ENCODE data around the gene PYROXD2. TPM values are rescaled to one million over a fixed set of nuclear protein-coding genes. Genes with fewer than 3 reads are reported as not detected.
A peak's percentile ranks its signal among the peaks of the same experiment; 100 is the strongest.

Gene PYROXD2
- total RNA-seq, 1 experiment from 2014 or later = 8.1 TPM

DNA sequence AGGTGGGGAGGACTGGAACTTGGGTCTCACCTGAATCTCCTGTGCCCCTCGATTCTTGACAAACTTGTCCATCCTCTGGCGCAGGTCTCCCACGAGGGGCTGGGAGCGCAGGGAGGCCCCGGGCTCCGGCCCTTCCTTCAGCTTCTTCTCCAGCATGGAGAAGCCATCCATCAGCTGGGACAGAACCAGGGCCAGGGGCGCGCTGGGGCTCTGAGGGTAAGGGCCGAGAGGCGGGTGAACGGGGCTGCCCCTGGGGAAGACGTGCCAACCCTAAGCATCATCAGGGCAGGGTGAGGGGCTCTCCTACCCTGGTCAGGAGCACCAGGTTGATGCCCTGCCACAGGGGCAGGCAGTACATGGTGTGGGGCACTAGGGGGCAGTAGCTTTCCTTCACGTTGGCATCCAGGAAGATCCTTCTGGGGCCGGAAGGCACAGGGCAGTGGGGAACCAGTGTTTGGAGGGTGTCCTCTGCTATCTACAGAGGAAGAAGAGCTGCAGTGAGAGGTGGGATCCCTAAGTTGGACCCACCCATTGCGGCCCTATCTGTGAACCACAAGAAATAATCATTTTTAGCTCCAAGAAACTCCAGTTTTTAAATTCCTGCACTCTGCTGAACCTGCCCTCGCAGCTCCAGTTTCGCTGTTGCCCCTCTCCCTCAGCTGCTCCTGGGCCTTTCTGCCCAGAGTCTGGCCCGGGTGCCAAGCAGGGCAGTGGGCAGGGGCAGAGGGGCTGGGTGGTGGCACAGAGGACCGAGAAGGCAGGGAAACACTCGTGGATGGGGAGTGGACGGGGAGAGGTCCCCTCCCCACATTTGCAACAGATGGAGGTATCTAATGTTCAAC lies 10.8 kb upstream of the PYROXD2 start:
- H3K27me3 Mint-ChIP-seq (ENCODE audit: low read depth) = no peaks in the 10 kb centered on the region
- DNase-seq (ENCODE audit: low spot score) (peak; percentile 83), ATAC-seq (peak; percentile 88)
- no peak overlapping the region for H3K27ac Mint-ChIP-seq
- TF ChIP-seq, protein P1, sequence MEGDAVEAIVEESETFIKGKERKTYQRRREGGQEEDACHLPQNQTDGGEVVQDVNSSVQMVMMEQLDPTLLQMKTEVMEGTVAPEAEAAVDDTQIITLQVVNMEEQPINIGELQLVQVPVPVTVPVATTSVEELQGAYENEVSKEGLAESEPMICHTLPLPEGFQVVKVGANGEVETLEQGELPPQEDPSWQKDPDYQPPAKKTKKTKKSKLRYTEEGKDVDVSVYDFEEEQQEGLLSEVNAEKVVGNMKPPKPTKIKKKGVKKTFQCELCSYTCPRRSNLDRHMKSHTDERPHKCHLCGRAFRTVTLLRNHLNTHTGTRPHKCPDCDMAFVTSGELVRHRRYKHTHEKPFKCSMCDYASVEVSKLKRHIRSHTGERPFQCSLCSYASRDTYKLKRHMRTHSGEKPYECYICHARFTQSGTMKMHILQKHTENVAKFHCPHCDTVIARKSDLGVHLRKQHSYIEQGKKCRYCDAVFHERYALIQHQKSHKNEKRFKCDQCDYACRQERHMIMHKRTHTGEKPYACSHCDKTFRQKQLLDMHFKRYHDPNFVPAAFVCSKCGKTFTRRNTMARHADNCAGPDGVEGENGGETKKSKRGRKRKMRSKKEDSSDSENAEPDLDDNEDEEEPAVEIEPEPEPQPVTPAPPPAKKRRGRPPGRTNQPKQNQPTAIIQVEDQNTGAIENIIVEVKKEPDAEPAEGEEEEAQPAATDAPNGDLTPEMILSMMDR (IDR thresholded peaks at IDR 0.05) = peak; percentile 82
- peak; percentile 62; the same call in 1 of the 2 replicates for TF ChIP-seq ETV6 (CRISPR knock-in tag; IDR thresholded peaks at IDR 0.05)
- TF ChIP-seq, protein P2, sequence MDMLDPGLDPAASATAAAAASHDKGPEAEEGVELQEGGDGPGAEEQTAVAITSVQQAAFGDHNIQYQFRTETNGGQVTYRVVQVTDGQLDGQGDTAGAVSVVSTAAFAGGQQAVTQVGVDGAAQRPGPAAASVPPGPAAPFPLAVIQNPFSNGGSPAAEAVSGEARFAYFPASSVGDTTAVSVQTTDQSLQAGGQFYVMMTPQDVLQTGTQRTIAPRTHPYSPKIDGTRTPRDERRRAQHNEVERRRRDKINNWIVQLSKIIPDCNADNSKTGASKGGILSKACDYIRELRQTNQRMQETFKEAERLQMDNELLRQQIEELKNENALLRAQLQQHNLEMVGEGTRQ (CRISPR knock-in tag; IDR thresholded peaks at IDR 0.05) = no peak
- no peak for TF ChIP-seq MXD4 (CRISPR knock-in tag; IDR thresholded peaks at IDR 0.05; ENCODE audit: borderline replicate concordance)
- ChIA-PET POLR2A (no interaction called here), CTCF (interaction anchor here (0.5 to 3.5 kb wide), 44 partner anchors 8 to 1870 kb away, joined by 3 to 37 read pairs (median 4); partner anchors contain the start of gene PYROXD2)
- H3K4me3 Mint-ChIP-seq = no peak overlapping the region
- H3K4me1 Mint-ChIP-seq = no peaks in the 10 kb centered on the region
- no peaks in the 10 kb centered on the region for H3K9me3 Mint-ChIP-seq
- peaks cover 7% of the 10 kb centered on the region for H3K36me3 Mint-ChIP-seq

DNA sequence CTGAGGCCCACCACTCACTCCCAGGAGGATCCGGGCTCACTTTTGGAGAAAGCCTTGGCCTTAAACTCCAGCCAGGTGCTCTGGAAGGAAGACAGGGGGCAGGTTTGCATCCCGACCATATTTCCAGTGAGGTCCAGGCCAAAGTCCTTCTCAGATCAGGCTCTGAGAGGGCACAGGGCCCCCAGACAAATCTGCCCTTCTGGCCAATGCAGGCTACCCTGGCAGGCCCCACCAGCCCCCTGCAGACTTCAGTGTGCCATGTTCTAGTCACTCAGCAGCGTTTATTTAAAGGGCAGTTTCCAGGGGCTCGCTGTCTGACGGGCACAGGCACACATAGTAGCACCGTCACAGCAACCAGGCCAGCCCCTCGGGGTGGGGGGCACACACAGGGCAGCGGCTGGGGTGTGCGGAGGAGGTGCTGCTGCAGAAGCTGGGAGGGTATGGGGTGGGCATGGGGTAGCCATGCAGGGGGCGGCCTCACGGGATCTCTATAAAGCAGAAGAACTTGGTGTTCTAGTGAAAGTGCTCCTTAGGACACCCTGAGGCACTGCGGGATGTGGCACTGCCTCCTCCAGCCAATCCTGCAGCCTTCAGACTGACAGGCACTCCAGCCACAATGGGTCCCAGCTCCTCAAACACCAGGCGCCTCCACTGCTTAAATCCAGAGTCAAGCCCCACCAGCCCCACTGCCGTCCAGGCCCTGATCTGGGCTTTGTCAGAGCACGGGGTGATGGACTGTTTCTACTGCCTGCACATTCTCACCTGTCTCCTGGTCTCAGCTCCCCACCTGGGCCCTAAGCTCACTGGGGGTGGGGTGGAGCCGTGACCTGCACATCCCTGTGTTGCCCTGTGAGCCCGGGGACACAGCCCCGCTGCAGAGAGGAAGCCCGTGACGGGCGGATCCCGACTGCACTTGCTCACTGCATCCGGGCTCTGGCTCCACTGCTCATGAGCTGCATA lies 9.6 kb upstream of the PYROXD2 start:
- Mint-ChIP-seq H3K27me3 (ENCODE audit: low read depth) (no peaks in the 10 kb centered on the region), H3K9me3 (no peaks in the 10 kb centered on the region), H3K27ac (no peak overlapping the region), H3K36me3 (peaks cover 2% of the 10 kb centered on the region; the same call in 1 of the 2 replicates), H3K4me3 (no peak overlapping the region), H3K4me1 (no peaks in the 10 kb centered on the region)
- ChIA-PET POLR2A (interaction anchor here (0.6 kb wide), 1 partner anchor 10 kb away, joined by 3 read pairs; the partner anchor contains the start of gene PYROXD2), CTCF (interaction anchor here (0.6 to 3.5 kb wide), 48 partner anchors 8 to 852 kb away, joined by 3 to 37 read pairs (median 4); partner anchors contain the start of genes LOXL4 and PYROXD2)
- ATAC-seq (no peak), DNase-seq (ENCODE audit: low spot score) (no peak)
- TF ChIP-seq, protein P3, sequence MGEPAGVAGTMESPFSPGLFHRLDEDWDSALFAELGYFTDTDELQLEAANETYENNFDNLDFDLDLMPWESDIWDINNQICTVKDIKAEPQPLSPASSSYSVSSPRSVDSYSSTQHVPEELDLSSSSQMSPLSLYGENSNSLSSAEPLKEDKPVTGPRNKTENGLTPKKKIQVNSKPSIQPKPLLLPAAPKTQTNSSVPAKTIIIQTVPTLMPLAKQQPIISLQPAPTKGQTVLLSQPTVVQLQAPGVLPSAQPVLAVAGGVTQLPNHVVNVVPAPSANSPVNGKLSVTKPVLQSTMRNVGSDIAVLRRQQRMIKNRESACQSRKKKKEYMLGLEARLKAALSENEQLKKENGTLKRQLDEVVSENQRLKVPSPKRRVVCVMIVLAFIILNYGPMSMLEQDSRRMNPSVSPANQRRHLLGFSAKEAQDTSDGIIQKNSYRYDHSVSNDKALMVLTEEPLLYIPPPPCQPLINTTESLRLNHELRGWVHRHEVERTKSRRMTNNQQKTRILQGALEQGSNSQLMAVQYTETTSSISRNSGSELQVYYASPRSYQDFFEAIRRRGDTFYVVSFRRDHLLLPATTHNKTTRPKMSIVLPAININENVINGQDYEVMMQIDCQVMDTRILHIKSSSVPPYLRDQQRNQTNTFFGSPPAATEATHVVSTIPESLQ (CRISPR knock-in tag; IDR thresholded peaks at IDR 0.05) = no peak
- no peak for TF ChIP-seq SOX15 (CRISPR knock-in tag; IDR thresholded peaks at IDR 0.05)
- TF ChIP-seq ZNF263 (CRISPR knock-in tag; IDR thresholded peaks at IDR 0.05; ENCODE audit: low read depth) = no peak
- TF ChIP-seq ELF4 (CRISPR knock-in tag; IDR thresholded peaks at IDR 0.05; ENCODE audit: low read depth) = no peak
- TF ChIP-seq, protein P4, sequence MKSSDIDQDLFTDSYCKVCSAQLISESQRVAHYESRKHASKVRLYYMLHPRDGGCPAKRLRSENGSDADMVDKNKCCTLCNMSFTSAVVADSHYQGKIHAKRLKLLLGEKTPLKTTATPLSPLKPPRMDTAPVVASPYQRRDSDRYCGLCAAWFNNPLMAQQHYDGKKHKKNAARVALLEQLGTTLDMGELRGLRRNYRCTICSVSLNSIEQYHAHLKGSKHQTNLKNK (CRISPR knock-in tag; IDR thresholded peaks at IDR 0.05) = no peak
- no peak for TF ChIP-seq TEAD4 (CRISPR knock-in tag; IDR thresholded peaks at IDR 0.05)
- TF ChIP-seq, protein P5, sequence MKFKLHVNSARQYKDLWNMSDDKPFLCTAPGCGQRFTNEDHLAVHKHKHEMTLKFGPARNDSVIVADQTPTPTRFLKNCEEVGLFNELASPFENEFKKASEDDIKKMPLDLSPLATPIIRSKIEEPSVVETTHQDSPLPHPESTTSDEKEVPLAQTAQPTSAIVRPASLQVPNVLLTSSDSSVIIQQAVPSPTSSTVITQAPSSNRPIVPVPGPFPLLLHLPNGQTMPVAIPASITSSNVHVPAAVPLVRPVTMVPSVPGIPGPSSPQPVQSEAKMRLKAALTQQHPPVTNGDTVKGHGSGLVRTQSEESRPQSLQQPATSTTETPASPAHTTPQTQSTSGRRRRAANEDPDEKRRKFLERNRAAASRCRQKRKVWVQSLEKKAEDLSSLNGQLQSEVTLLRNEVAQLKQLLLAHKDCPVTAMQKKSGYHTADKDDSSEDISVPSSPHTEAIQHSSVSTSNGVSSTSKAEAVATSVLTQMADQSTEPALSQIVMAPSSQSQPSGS (CRISPR knock-in tag; IDR thresholded peaks at IDR 0.05; ENCODE audit: borderline replicate concordance, low read depth) = no peak
- TF ChIP-seq, protein P6, sequence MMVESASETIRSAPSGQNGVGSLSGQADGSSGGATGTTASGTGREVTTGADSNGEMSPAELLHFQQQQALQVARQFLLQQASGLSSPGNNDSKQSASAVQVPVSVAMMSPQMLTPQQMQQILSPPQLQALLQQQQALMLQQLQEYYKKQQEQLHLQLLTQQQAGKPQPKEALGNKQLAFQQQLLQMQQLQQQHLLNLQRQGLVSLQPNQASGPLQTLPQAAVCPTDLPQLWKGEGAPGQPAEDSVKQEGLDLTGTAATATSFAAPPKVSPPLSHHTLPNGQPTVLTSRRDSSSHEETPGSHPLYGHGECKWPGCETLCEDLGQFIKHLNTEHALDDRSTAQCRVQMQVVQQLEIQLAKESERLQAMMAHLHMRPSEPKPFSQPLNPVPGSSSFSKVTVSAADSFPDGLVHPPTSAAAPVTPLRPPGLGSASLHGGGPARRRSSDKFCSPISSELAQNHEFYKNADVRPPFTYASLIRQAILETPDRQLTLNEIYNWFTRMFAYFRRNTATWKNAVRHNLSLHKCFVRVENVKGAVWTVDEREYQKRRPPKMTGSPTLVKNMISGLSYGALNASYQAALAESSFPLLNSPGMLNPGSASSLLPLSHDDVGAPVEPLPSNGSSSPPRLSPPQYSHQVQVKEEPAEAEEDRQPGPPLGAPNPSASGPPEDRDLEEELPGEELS (CRISPR knock-in tag; IDR thresholded peaks at IDR 0.05) = no peak
- no peak for TF ChIP-seq SP1 (CRISPR knock-in tag; conservative IDR thresholded peaks at IDR 0.05)

Measured in WTC11 (cell line).